Activated T-helper 17 cell treated with anti-CD3 and anti-CD28 coated beads, Interleukin-2, amount 50 U/mL, for 72 hours (primary cell): Measurements from ENCODE around the gene CLDN19. TPM values are rescaled to one million over a fixed set of nuclear protein-coding genes. Genes with fewer than 3 reads are reported as not detected.
"Not testable (repeated sequence)": the region's sequence is repeated elsewhere in the genome, so short reads cannot be mapped to it uniquely, and the experiment has no call there.

ENCODE experiments used
- ATAC-seq: fragments of 150-1000 bp; cut with Tn5 transposase; replicated peaks from 2 replicates; pipeline ENCODE4 v1.10.0; 2021; ENCODE audit warnings: mild to moderate bottlenecking, moderate library complexity
- H3K27ac Mint-ChIP-seq: one replicate; pipeline ENCODE4 v1.8.0; 2022; ENCODE audit warnings: mixed read lengths
- H3K27me3 Mint-ChIP-seq: one replicate; pipeline ENCODE4 v1.8.0; 2022; ENCODE audit warnings: mixed read lengths
- H3K36me3 Mint-ChIP-seq: one replicate; pipeline ENCODE4 v1.8.0; 2022; ENCODE audit warnings: low read depth, mild to moderate bottlenecking, mixed read lengths
- H3K4me1 Mint-ChIP-seq: one replicate; pipeline ENCODE4 v1.8.0; 2022; ENCODE audit warnings: mixed read lengths
- H3K4me3 Mint-ChIP-seq: one replicate; pipeline ENCODE4 v1.8.0; 2022; ENCODE audit warnings: mild to moderate bottlenecking, mixed read lengths
- H3K9me3 Mint-ChIP-seq: one replicate; pipeline ENCODE4 v1.8.0; 2022; ENCODE audit warnings: mixed read lengths
- total RNA-seq, 2 donors: library from RNA; stranded (reverse); gene quantifications; one replicate each; pipeline ENCODE4 v1.2.3, GENCODE V29; 2022

The CLDN19 gene
- total RNA-seq, 2 donors from 2014 or later, result not detected

GRCh38 chr1:42767510-42768000 is 27.5 kb upstream of the CLDN19 start:
- H3K27ac Mint-ChIP-seq, result no peak overlapping the region
- peaks cover 34% of the 10 kb centered on the region for H3K36me3 Mint-ChIP-seq
- ATAC-seq, result peak; percentile 16
- peaks cover 16% of the 10 kb centered on the region for H3K4me1 Mint-ChIP-seq
- no peak overlapping the region for H3K4me3 Mint-ChIP-seq
- H3K27me3 Mint-ChIP-seq, result no peaks in the 10 kb centered on the region
- H3K9me3 Mint-ChIP-seq, result no peaks in the 10 kb centered on the region

- Mint-ChIP-seq H3K4me3 (no peak within 1 kb of the TSS), H3K27ac (no peak within 1 kb of the TSS), H3K4me1 (peaks cover 13% of the 10 kb centered on the region), H3K9me3 (no peaks in the 10 kb centered on the region), H3K36me3 (peaks cover 35% of the 10 kb centered on the region), H3K27me3 (no peaks in the 10 kb centered on the region)
- peak; percentile 93 for ATAC-seq
Observed at GRCh38 chr1:42766741-42767509, 26.9 kb upstream of the CLDN19 start, which contains the start of the genes C1orf50 and P3H1. Gene C1orf50, plus strand, starts transcription at chr1:42767249. Its CDS starts 63 bp downstream, at chr1:42767312. Gene P3H1, minus strand, starts transcription at chr1:42767028. Its CDS starts 57 bp downstream, at chr1:42766971.

GRCh38 chr1:42765832-42766740 is 26.1 kb upstream of the CLDN19 start:
- Mint-ChIP-seq H3K9me3 (no peaks in the 10 kb centered on the region), H3K4me1 (peaks cover 10% of the 10 kb centered on the region), H3K27me3 (no peaks in the 10 kb centered on the region), H3K36me3 (peaks cover 40% of the 10 kb centered on the region), H3K4me3 (no peak overlapping the region), H3K27ac (no peak overlapping the region)
- peak; percentile 34 for ATAC-seq

GRCh38 chr1:42765269-42765668 is 25.2 kb upstream of the CLDN19 start:
- Mint-ChIP-seq H3K4me3 (no peak overlapping the region), H3K27ac (no peak overlapping the region), H3K27me3 (no peaks in the 10 kb centered on the region), H3K9me3 (no peaks in the 10 kb centered on the region), H3K36me3 (peaks cover 36% of the 10 kb centered on the region), H3K4me1 (peaks cover 5% of the 10 kb centered on the region)
- ATAC-seq, result no peak

- H3K4me1 Mint-ChIP-seq, result no peaks in the 10 kb centered on the region
- H3K27me3 Mint-ChIP-seq, result no peaks in the 10 kb centered on the region
Observed at GRCh38 chr1:42762269-42762668, 22.2 kb upstream of the CLDN19 start.

GRCh38 chr1:42761567-42761966 is 21.5 kb upstream of the CLDN19 start:
- Mint-ChIP-seq H3K4me1 (no peaks in the 10 kb centered on the region), H3K36me3 (peaks cover 57% of the 10 kb centered on the region), H3K9me3 (no peaks in the 10 kb centered on the region), H3K27ac (peak overlapping the region; percentile 25), H3K4me3 (no peak overlapping the region), H3K27me3 (no peaks in the 10 kb centered on the region)
- ATAC-seq, result no peak

More at GRCh38 chr1:42762269-42762668, 22.2 kb upstream of the CLDN19 start:
- H3K27ac Mint-ChIP-seq, result peak overlapping the region; percentile 25
- peaks cover 50% of the 10 kb centered on the region for H3K36me3 Mint-ChIP-seq
- no peak overlapping the region for H3K4me3 Mint-ChIP-seq
- no peaks in the 10 kb centered on the region for H3K9me3 Mint-ChIP-seq
- ATAC-seq, result no peak

- Mint-ChIP-seq H3K4me3 (no peak overlapping the region), H3K27ac (peak overlapping the region; percentile 17), H3K9me3 (no peaks in the 10 kb centered on the region), H3K27me3 (no peaks in the 10 kb centered on the region), H3K4me1 (no peaks in the 10 kb centered on the region), H3K36me3 (peaks cover 82% of the 10 kb centered on the region)
- no peak for ATAC-seq
Observed at GRCh38 chr1:42759114-42759513, 19.1 kb upstream of the CLDN19 start.

GRCh38 chr1:42758641-42759040 is 18.6 kb upstream of the CLDN19 start:
- no peak overlapping the region for H3K4me3 Mint-ChIP-seq
- no peak for ATAC-seq
- peak overlapping the region; percentile 17 for H3K27ac Mint-ChIP-seq
- H3K27me3 Mint-ChIP-seq, result no peaks in the 10 kb centered on the region
- no peaks in the 10 kb centered on the region for H3K9me3 Mint-ChIP-seq
- H3K4me1 Mint-ChIP-seq, result no peaks in the 10 kb centered on the region
- peaks cover 87% of the 10 kb centered on the region for H3K36me3 Mint-ChIP-seq

- no peaks in the 10 kb centered on the region for H3K27me3 Mint-ChIP-seq
- no peak overlapping the region for H3K27ac Mint-ChIP-seq
- H3K36me3 Mint-ChIP-seq, result peaks cover 94% of the 10 kb centered on the region
- no peaks in the 10 kb centered on the region for H3K4me1 Mint-ChIP-seq
- no peak overlapping the region for H3K4me3 Mint-ChIP-seq
- no peaks in the 10 kb centered on the region for H3K9me3 Mint-ChIP-seq
- ATAC-seq, result no peak
Observed at GRCh38 chr1:42757892-42758275, 17.8 kb upstream of the CLDN19 start.

GRCh38 chr1:42756956-42757891 is 17.2 kb upstream of the CLDN19 start:
- H3K36me3 Mint-ChIP-seq, result peaks cover 96% of the 10 kb centered on the region
- H3K27me3 Mint-ChIP-seq, result no peaks in the 10 kb centered on the region
- ATAC-seq, result peak; percentile 66
- peak overlapping the region; percentile 23 for H3K27ac Mint-ChIP-seq
- no peaks in the 10 kb centered on the region for H3K4me1 Mint-ChIP-seq
- no peaks in the 10 kb centered on the region for H3K9me3 Mint-ChIP-seq
- H3K4me3 Mint-ChIP-seq, result no peak overlapping the region

- peaks cover 93% of the 10 kb centered on the region for H3K36me3 Mint-ChIP-seq
- no peaks in the 10 kb centered on the region for H3K4me1 Mint-ChIP-seq
- no peak overlapping the region for H3K4me3 Mint-ChIP-seq
- H3K9me3 Mint-ChIP-seq, result no peaks in the 10 kb centered on the region
- no peaks in the 10 kb centered on the region for H3K27me3 Mint-ChIP-seq
- ATAC-seq, result no peak
- H3K27ac Mint-ChIP-seq, result no peak overlapping the region
Observed at GRCh38 chr1:42753070-42753469, 13.0 kb upstream of the CLDN19 start.

- Mint-ChIP-seq H3K27me3 (no peaks in the 10 kb centered on the region), H3K4me1 (no peaks in the 10 kb centered on the region), H3K36me3 (peaks cover 88% of the 10 kb centered on the region), H3K9me3 (no peaks in the 10 kb centered on the region), H3K27ac (no peak overlapping the region), H3K4me3 (no peak overlapping the region)
- no peak for ATAC-seq
Observed at GRCh38 chr1:42752284-42752683, 12.2 kb upstream of the CLDN19 start.

GRCh38 chr1:42751511-42752070 is 11.6 kb upstream of the CLDN19 start:
- not testable (repeated sequence) for H3K27ac Mint-ChIP-seq, H3K27me3 Mint-ChIP-seq, H3K4me3 Mint-ChIP-seq, H3K4me1 Mint-ChIP-seq, H3K9me3 Mint-ChIP-seq, ATAC-seq
- H3K36me3 Mint-ChIP-seq, result peaks cover 84% of the 10 kb centered on the region
